Stimulated activated CD8-positive, alpha-beta memory T cell treated with anti-CD3 and anti-CD28 coated beads, Interleukin-15, amount 100 ng/mL, for 1 hour (primary cell): ENCODE data around the gene MPP3.

ENCODE experiments used
- DNase-seq: peaks from one replicate; pipeline ENCODE4 v3.0.0-alpha.2; 2020; ENCODE audit warnings: low read depth

MPP3 gene

GRCh38 chr17:43832168-43832975 is 574 bp downstream of the MPP3 start:
- no peak for DNase-seq

- no peak for DNase-seq
Measured at GRCh38 chr17:43831633-43832032, 1.3 kb downstream of the MPP3 start.

GRCh38 chr17:43830510-43831140 is 2.3 kb downstream of the MPP3 start:
- DNase-seq = no peak

GRCh38 chr17:43829738-43830137 is 3.2 kb downstream of the MPP3 start:
- no peak for DNase-seq

- DNase-seq = no peak
Measured at GRCh38 chr17:43827596-43827995, 5.3 kb downstream of the MPP3 start.

- no peak for DNase-seq
Measured at GRCh38 chr17:43826206-43826605, 6.7 kb downstream of the MPP3 start.

GRCh38 chr17:43825567-43825966 is 7.4 kb downstream of the MPP3 start:
- DNase-seq = no peak

GRCh38 chr17:43823350-43824084 is 9.4 kb downstream of the MPP3 start:
- no peak for DNase-seq

GRCh38 chr17:43822570-43823190 is 10.3 kb downstream of the MPP3 start:
- DNase-seq = no peak

GRCh38 chr17:43820759-43821158 is 12.2 kb downstream of the MPP3 start:
- no peak for DNase-seq

GRCh38 chr17:43818966-43819365 is 14.0 kb downstream of the MPP3 start:
- DNase-seq = no peak

GRCh38 chr17:43817826-43818225 is 15.1 kb downstream of the MPP3 start:
- no peak for DNase-seq

- no peak for DNase-seq
Measured at GRCh38 chr17:43816336-43817320, 16.3 kb downstream of the MPP3 start.

- no peak for DNase-seq
Measured at GRCh38 chr17:43814714-43815113, 18.2 kb downstream of the MPP3 start.

- DNase-seq = no peak
Measured at GRCh38 chr17:43814026-43814425, 18.9 kb downstream of the MPP3 start.

GRCh38 chr17:43813386-43813785 is 19.6 kb downstream of the MPP3 start:
- no peak for DNase-seq

- no peak for DNase-seq
Measured at GRCh38 chr17:43812396-43813265, 20.3 kb downstream of the MPP3 start.

- DNase-seq = no peak
Measured at GRCh38 chr17:43810823-43811222, 22.1 kb downstream of the MPP3 start.

- no peak for DNase-seq
Measured at GRCh38 chr17:43810226-43810715, 22.7 kb downstream of the MPP3 start.

GRCh38 chr17:43809121-43809520 is 23.8 kb downstream of the MPP3 start:
- DNase-seq = no peak
